Measurements from ENCODE around the gene MCOLN3. TPM values are rescaled to one million over a fixed set of nuclear protein-coding genes. Genes with fewer than 3 reads are reported as not detected.

The MCOLN3 gene
- total and polyA plus RNA-seq, 2 experiments from 2014 or later = 3.5 to 4.4 TPM

DNA sequence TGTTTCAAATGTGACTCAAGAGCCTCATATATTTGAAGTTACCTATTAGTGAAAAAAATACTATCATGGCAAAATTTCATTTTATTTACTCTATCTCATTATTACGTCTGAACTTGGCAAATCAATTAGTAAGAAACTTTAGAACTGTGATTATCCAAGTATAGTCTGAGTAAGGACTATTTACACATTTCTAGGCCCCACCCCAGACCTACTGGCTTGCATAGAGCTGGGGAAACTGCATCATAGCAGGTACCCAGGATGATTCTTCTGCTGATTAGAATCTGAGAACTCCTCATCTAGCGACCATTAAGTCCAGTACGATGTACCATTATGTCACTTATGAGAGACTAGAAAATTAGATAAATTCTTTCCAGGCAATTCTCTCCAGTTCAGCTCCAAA, 20.1 kb downstream of the MCOLN3 start (continued):
- TF ChIP-seq, protein P1, sequence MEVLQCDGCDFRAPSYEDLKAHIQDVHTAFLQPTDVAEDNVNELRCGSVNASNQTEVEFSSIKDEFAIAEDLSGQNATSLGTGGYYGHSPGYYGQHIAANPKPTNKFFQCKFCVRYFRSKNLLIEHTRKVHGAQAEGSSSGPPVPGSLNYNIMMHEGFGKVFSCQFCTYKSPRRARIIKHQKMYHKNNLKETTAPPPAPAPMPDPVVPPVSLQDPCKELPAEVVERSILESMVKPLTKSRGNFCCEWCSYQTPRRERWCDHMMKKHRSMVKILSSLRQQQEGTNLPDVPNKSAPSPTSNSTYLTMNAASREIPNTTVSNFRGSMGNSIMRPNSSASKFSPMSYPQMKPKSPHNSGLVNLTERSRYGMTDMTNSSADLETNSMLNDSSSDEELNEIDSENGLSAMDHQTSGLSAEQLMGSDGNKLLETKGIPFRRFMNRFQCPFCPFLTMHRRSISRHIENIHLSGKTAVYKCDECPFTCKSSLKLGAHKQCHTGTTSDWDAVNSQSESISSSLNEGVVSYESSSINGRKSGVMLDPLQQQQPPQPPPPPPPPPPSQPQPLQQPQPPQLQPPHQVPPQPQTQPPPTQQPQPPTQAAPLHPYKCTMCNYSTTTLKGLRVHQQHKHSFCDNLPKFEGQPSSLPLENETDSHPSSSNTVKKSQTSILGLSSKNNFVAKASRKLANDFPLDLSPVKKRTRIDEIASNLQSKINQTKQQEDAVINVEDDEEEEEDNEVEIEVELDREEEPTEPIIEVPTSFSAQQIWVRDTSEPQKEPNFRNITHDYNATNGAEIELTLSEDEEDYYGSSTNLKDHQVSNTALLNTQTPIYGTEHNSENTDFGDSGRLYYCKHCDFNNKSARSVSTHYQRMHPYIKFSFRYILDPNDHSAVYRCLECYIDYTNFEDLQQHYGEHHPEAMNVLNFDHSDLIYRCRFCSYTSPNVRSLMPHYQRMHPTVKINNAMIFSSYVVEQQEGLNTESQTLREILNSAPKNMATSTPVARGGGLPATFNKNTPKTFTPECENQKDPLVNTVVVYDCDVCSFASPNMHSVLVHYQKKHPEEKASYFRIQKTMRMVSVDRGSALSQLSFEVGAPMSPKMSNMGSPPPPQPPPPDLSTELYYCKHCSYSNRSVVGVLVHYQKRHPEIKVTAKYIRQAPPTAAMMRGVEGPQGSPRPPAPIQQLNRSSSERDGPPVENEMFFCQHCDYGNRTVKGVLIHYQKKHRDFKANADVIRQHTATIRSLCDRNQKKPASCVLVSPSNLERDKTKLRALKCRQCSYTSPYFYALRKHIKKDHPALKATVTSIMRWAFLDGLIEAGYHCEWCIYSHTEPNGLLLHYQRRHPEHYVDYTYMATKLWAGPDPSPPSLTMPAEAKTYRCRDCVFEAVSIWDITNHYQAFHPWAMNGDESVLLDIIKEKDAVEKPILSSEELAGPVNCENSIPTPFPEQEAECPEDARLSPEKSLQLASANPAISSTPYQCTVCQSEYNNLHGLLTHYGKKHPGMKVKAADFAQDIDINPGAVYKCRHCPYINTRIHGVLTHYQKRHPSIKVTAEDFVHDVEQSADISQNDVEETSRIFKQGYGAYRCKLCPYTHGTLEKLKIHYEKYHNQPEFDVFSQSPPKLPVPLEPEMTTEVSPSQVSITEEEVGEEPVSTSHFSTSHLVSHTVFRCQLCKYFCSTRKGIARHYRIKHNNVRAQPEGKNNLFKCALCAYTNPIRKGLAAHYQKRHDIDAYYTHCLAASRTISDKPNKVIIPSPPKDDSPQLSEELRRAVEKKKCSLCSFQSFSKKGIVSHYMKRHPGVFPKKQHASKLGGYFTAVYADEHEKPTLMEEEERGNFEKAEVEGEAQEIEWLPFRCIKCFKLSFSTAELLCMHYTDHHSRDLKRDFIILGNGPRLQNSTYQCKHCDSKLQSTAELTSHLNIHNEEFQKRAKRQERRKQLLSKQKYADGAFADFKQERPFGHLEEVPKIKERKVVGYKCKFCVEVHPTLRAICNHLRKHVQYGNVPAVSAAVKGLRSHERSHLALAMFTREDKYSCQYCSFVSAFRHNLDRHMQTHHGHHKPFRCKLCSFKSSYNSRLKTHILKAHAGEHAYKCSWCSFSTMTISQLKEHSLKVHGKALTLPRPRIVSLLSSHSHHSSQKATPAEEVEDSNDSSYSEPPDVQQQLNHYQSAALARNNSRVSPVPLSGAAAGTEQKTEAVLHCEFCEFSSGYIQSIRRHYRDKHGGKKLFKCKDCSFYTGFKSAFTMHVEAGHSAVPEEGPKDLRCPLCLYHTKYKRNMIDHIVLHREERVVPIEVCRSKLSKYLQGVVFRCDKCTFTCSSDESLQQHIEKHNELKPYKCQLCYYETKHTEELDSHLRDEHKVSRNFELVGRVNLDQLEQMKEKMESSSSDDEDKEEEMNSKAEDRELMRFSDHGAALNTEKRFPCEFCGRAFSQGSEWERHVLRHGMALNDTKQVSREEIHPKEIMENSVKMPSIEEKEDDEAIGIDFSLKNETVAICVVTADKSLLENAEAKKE (CRISPR knock-in tag; IDR thresholded peaks at IDR 0.05) = no peak

GRCh38 chr1:85027242-85027983, 20.9 kb downstream of the MCOLN3 start:
- H3K27ac ChIP-seq (ENCODE audit: low read depth) = no peak overlapping the region
- H3K9me2 ChIP-seq (ENCODE audit: insufficient read depth) = no peaks in the 10 kb centered on the region
- no peaks in the 10 kb centered on the region for H3F3A ChIP-seq (replicated peaks; ENCODE audit: low read depth)
- no peaks in the 10 kb centered on the region for H3K4me1 ChIP-seq (ENCODE audit: insufficient read depth)
- ATAC-seq = peak; percentile 67
- no peak overlapping the region for H2AFZ ChIP-seq
- no peaks in the 10 kb centered on the region for H3K79me2 ChIP-seq (replicated peaks; ENCODE audit: insufficient read depth)
- H3K4me2 ChIP-seq = no peak overlapping the region
- TF ChIP-seq EZH2phosphoT487 (IDR thresholded peaks at IDR 0.05; ENCODE audit: unreplicated experiment) = no peak
- TF ChIP-seq, protein P2, sequence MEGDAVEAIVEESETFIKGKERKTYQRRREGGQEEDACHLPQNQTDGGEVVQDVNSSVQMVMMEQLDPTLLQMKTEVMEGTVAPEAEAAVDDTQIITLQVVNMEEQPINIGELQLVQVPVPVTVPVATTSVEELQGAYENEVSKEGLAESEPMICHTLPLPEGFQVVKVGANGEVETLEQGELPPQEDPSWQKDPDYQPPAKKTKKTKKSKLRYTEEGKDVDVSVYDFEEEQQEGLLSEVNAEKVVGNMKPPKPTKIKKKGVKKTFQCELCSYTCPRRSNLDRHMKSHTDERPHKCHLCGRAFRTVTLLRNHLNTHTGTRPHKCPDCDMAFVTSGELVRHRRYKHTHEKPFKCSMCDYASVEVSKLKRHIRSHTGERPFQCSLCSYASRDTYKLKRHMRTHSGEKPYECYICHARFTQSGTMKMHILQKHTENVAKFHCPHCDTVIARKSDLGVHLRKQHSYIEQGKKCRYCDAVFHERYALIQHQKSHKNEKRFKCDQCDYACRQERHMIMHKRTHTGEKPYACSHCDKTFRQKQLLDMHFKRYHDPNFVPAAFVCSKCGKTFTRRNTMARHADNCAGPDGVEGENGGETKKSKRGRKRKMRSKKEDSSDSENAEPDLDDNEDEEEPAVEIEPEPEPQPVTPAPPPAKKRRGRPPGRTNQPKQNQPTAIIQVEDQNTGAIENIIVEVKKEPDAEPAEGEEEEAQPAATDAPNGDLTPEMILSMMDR (conservative IDR thresholded peaks at IDR 0.05; ENCODE audit: low read depth in 2 of 2) = peak in 1 of 2 experiments; percentile 34; a peak in 2 of 4 replicates
- TF ChIP-seq JUNB (IDR thresholded peaks at IDR 0.05; ENCODE audit: unreplicated experiment) = no peak
- no peak for TF ChIP-seq ETS1 (IDR thresholded peaks at IDR 0.05)
- no peaks in the 10 kb centered on the region for H4K20me1 ChIP-seq (replicated peaks; ENCODE audit: insufficient read depth)
- no peaks in the 10 kb centered on the region for H3K36me3 ChIP-seq (ENCODE audit: insufficient read depth)
- no peaks in the 10 kb centered on the region for H3K27me3 ChIP-seq (ENCODE audit: insufficient read depth)
- H3K4me1 Mint-ChIP-seq = no peaks in the 10 kb centered on the region
- no peaks in the 10 kb centered on the region for H3K27me3 Mint-ChIP-seq (ENCODE audit: insufficient read depth, low read depth, poor library complexity)
- no peaks in the 10 kb centered on the region for H3K36me3 Mint-ChIP-seq (ENCODE audit: low read depth)
- no peak overlapping the region for H3K27ac Mint-ChIP-seq
- H3K4me3 Mint-ChIP-seq = no peak overlapping the region
- peak; percentile 30 for DNase-seq (ENCODE audit: low spot score)
- no peaks in the 10 kb centered on the region for H3K9me3 Mint-ChIP-seq
- H3K4me3 ChIP-seq = no peak overlapping the region
